ENCODE results near the gene MRO. TPM values are rescaled to one million over a fixed set of nuclear protein-coding genes. Genes with fewer than 3 reads are reported as not detected.

MRO gene
- total and polyA plus RNA-seq, 2 of the 8 experiments (the other 6 are each of a cell fraction or from before 2014, with no cell fraction given): 0.65 to 1.0 TPM

DNA sequence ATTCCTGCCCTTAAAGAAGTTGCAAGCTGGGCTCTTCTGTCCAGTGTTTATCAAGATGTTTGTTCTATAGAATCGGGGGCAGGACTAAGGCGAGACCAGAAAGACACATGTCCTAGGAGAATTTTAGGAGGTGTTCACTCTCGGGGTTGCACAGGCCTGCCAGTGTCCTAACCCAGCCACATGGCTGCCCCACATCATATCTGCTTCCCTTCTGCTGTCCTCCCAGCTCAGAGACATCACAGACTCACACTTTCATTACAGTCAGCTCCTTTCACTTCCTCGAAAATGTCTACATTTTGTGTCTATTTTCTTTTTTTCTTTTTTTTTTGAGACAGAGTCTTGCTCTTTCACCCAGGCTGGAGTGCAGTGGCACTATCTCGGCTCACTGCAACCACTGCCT, 10.7 kb upstream of the MRO start (continued):
- TF ChIP-seq KDM5A (IDR thresholded peaks at IDR 0.05; ENCODE audit: low read length) (no peak), CHD1 (IDR thresholded peaks at IDR 0.05; ENCODE audit: low read depth, low read length) (no peak), CHD2 (IDR thresholded peaks at IDR 0.05; ENCODE audit: low read length) (no peak), CBX5 (IDR thresholded peaks at IDR 0.05; ENCODE audit: low read depth, low read length) (no peak), RXRA (IDR thresholded peaks at IDR 0.05; ENCODE audit: insufficient read depth, low read depth, low read length) (no peak)
